Activated CD4-positive, alpha-beta memory T cell treated with anti-CD3 and anti-CD28 coated beads, Interleukin-2, amount 10 ng/mL, durations not matched to agents 7 days and 5 days (primary cell): ENCODE data around the gene SURF6. TPM values are rescaled to one million over a fixed set of nuclear protein-coding genes. Genes with fewer than 3 reads are reported as not detected.
"Not testable (repeated sequence)": the region's sequence is repeated elsewhere in the genome, so short reads cannot be mapped to it uniquely, and the experiment has no call there.

Source experiments
- CTCF ChIA-PET: fragments of 350-600 bp; sonication (Branson Sonifier 250); formaldehyde crosslinking; loops from one replicate; lab custom pipeline; 2021; ENCODE audit warnings: antibody characterized with exemption, inconsistent platforms; lab: Charles Lee
- POLR2A ChIA-PET: fragments of 350-600 bp; sonication (Branson Sonifier 250); formaldehyde crosslinking; loops from one replicate; lab custom pipeline; 2021; ENCODE audit warnings: antibody characterized with exemption; lab: Charles Lee
- DNase-seq: peaks from one replicate; pipeline ENCODE4 v3.0.0-alpha.2; 2020
- H3K27ac Mint-ChIP-seq: one replicate; pipeline ENCODE4 v1.8.0; 2021; ENCODE audit warnings: mild to moderate bottlenecking, mixed read lengths
- H3K27me3 Mint-ChIP-seq: one replicate; pipeline ENCODE4 v1.8.0; 2021; ENCODE audit warnings: mixed read lengths
- H3K36me3 Mint-ChIP-seq: one replicate; pipeline ENCODE4 v1.8.0; 2021; ENCODE audit warnings: low read depth, mixed read lengths
- H3K4me1 Mint-ChIP-seq: one replicate; pipeline ENCODE4 v1.8.0; 2021; ENCODE audit warnings: mixed read lengths
- H3K4me3 Mint-ChIP-seq: one replicate; pipeline ENCODE4 v1.8.0; 2021; ENCODE audit warnings: mild to moderate bottlenecking, mixed read lengths
- H3K9me3 Mint-ChIP-seq: one replicate; pipeline ENCODE4 v1.8.0; 2021; ENCODE audit warnings: mixed read lengths
- total RNA-seq, 2 experiments: library from RNA; stranded (reverse); gene quantifications; one replicate each; pipeline ENCODE4 v1.2.3, GENCODE V29; 2021

Gene SURF6
- total RNA-seq, 2 experiments from 2014 or later = 9.3 to 10.9 TPM

DNA sequence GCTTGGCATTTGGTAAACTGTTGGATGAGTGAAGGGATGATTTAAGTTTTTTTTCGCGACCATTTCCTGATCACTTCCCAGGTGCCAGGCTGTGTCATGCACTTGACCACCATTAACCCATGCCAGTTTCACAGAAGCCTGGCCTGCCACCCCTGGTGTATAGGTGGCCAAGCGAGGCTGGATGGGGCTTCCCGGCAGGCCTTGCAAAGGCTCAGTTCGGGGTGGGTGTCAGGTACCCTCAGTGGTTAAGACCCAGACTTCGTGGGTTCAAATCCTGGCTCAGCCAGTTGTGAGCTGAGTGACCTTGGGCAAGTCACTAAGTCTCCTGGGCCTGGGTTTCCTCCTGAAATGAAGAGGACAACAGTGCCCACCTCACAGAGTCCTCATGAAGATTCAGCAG is 9.6 kb upstream of the SURF6 start:
- H3K36me3 Mint-ChIP-seq = peaks cover 53% of the 10 kb centered on the region
- no peak overlapping the region for H3K4me3 Mint-ChIP-seq
- ChIA-PET CTCF (no interaction called here), POLR2A (interaction anchor here (14.2 kb wide), 1 partner anchor 29 kb away, joined by 397 read pairs; the partner anchor contains the start of genes STKLD1 and SURF4)
- H3K4me1 Mint-ChIP-seq = peaks cover 51% of the 10 kb centered on the region
- H3K9me3 Mint-ChIP-seq = no peaks in the 10 kb centered on the region
- no peak for DNase-seq
- no peaks in the 10 kb centered on the region for H3K27me3 Mint-ChIP-seq
- H3K27ac Mint-ChIP-seq = no peak overlapping the region

DNA sequence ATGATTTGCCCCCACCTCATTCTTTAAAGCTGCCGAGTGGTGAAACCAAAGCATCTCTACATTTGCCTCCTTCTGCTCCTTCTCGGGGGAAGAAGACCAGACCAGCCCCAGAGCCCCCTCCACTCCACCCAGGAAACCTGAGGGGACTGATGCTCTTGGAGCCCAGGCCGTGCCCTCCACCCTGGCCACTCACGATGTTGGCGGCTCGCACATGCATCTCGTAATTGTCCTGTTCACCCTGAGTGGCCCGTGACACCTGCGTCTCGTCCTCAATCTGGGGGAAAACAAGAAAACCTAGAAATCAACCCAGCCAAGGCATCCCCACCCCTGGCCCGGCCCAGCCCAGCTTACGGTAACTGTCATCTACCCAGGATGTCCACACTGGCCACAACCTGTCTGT is 9.0 kb upstream of the SURF6 start:
- Mint-ChIP-seq H3K4me1 (peaks cover 51% of the 10 kb centered on the region), H3K36me3 (peaks cover 53% of the 10 kb centered on the region), H3K4me3 (no peak overlapping the region), H3K9me3 (no peaks in the 10 kb centered on the region), H3K27me3 (no peaks in the 10 kb centered on the region), H3K27ac (no peak overlapping the region)
- no peak for DNase-seq
- CTCF ChIA-PET = no interaction called here
- POLR2A ChIA-PET = interaction anchor here (14.2 kb wide), 1 partner anchor 30 kb away, joined by 397 read pairs; the partner anchor contains the start of genes STKLD1 and SURF4

DNA sequence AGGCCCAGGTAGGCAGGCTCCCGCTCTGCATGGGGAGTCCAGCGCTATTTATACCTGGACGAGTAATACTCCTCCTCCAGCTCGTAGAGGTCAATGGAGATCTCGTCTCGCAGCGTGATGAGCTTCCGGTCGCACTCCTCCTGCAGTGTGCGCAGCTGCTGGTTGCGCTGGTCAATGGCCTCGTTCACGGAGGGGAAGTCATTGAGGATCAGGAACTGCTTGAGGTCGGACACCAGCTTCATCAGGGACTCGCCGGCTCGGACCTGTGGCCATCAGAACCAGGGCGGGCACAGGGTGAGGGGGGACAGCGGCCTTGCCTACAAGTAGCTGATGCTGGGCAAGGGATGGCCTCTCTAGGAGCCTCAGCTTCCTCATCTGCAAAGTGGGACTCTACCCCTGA is 8.1 kb upstream of the SURF6 start:
- Mint-ChIP-seq H3K36me3 (peaks cover 53% of the 10 kb centered on the region), H3K27ac (no peak overlapping the region), H3K27me3 (no peaks in the 10 kb centered on the region), H3K9me3 (no peaks in the 10 kb centered on the region), H3K4me3 (no peak overlapping the region), H3K4me1 (peaks cover 49% of the 10 kb centered on the region)
- ChIA-PET POLR2A (interaction anchor here (1.4 to 14.2 kb wide), 2 partner anchors 12 to 31 kb away, joined by 4 to 397 read pairs; partner anchors contain the start of genes STKLD1, SURF1, SURF2 and SURF4), CTCF (no interaction called here)
- DNase-seq = no peak

DNA sequence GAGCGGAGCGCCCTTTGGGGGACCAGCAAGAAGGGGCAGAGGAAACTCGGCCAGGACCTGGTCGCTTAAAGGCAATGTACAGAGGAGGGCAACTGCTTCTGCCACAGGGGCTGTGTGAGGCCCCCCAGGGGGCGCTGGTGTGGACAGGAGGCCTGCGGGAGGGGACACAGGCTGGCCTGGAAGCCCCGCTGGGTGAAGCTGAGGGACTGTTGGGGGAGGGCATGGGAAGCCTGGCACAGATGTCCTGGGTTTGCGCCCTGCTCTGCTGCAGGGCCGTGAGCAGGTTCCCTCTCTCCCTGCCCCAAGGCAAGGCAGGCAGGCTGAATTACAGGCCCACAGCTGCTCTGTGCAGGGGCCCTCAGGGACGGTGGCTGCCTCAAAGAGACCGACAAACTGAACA is 6.6 kb upstream of the SURF6 start:
- ChIA-PET CTCF (interaction anchor here (1.2 kb wide), 1 partner anchor 9 kb away, joined by 7 read pairs; no protein-coding TSS in a partner anchor), POLR2A (interaction anchor here (1.0 to 14.2 kb wide), 2 partner anchors 8 to 32 kb away, joined by 3 to 397 read pairs; partner anchors contain the start of genes STKLD1 and SURF4)
- Mint-ChIP-seq H3K27ac (no peak overlapping the region), H3K36me3 (peaks cover 45% of the 10 kb centered on the region), H3K9me3 (no peaks in the 10 kb centered on the region), H3K27me3 (no peaks in the 10 kb centered on the region), H3K4me1 (peaks cover 43% of the 10 kb centered on the region), H3K4me3 (no peak overlapping the region)
- no peak for DNase-seq

DNA sequence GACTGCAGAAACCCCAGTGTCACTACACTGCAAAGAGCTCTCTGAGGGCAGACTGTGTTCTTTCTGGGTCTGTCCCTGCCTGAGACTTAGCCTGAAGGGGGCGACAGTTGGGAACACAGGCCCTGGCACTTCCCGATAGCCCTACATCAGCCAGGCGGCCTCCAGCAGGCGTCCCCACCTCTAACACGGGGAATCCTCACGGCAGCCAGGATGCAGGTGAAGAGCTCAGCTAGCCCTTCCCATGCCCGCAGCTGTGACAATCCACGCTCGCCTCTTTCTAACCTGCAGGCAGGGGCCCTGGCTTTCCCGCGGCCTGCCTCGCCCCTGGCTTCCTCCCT is 6.0 kb upstream of the SURF6 start:
- ChIA-PET CTCF (interaction anchor here (0.6 to 1.5 kb wide), 3 partner anchors 9 to 29 kb away, joined by 3 to 7 read pairs (median 3); partner anchors contain the start of genes SURF1 and SURF2), POLR2A (interaction anchor here (0.9 to 14.2 kb wide), 2 partner anchors 13 to 33 kb away, joined by 3 to 397 read pairs; partner anchors contain the start of genes STKLD1 and SURF4)
- Mint-ChIP-seq H3K36me3 (peaks cover 45% of the 10 kb centered on the region), H3K9me3 (no peaks in the 10 kb centered on the region), H3K4me1 (peaks cover 41% of the 10 kb centered on the region), H3K27ac (no peak overlapping the region), H3K27me3 (no peaks in the 10 kb centered on the region), H3K4me3 (no peak overlapping the region)
- no peak for DNase-seq

DNA sequence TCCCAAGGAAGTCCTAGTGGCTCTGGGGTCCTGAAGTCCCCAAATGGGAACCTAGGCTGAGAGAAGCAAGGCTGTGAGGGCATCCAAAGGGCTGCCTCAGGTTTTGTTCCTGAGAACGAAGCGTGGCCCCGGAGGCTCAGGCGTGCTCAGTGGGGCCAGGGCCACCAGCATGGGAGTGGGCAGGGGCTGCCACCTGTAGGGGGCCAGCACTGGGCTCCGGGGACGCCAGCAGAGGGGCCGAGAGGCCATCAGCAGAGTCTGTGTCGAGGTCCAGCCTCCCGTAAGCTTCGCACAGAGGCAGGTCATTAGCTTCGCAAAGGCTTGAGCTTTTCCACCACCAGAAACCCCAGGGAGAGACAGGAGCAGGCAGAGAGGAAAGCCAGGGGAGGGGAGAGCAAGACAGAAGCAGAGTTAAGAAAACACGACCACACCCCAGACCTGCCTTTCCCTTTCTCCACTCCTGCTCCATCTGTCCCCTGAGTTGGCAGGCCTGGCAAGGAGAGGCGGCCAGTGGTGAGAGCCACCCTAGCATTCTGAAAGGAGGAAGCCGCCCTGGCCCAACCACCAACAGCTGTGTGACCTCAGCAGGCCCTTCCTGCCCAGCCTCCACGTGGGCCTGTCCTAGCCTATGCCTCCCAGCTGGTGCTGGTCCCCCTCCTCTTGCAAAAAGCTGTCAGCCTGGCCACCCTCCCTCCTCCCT is 5.5 kb upstream of the SURF6 start:
- no peaks in the 10 kb centered on the region for H3K9me3 Mint-ChIP-seq
- ChIA-PET CTCF (interaction anchor here (0.6 to 1.5 kb wide), 3 partner anchors 10 to 29 kb away, joined by 3 to 7 read pairs (median 3); partner anchors contain the start of genes SURF1 and SURF2), POLR2A (interaction anchor here (0.9 to 14.2 kb wide), 4 partner anchors 10 to 33 kb away, joined by 3 to 397 read pairs (median 9); partner anchors contain the start of genes STKLD1 and SURF4)
- no peak overlapping the region for H3K4me3 Mint-ChIP-seq
- no peaks in the 10 kb centered on the region for H3K27me3 Mint-ChIP-seq
- H3K27ac Mint-ChIP-seq = no peak overlapping the region
- DNase-seq = no peak
- peaks cover 45% of the 10 kb centered on the region for H3K36me3 Mint-ChIP-seq
- H3K4me1 Mint-ChIP-seq = peaks cover 40% of the 10 kb centered on the region

DNA sequence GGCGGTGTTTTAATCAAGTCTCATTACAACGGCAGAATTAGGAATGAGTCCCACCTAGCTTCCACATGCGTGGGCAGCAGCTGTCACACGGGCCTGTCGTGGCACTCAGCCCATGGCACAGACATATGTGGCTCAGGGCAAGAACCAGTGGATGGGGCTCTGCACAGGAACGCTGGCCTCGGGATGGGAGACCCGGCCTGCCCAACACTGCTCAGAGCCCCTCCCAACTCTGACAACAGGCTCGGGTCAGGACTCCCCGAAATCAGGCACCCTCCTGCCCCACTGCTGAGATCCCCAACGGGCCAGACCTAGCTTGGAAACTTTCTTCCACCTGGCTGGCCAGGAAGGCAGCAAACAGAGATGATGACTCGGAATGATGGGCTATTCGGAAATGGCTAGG is 4.9 kb upstream of the SURF6 start:
- Mint-ChIP-seq H3K27me3 (no peaks in the 10 kb centered on the region), H3K4me3 (no peak overlapping the region), H3K27ac (peak overlapping the region; percentile 56), H3K4me1 (peaks cover 40% of the 10 kb centered on the region), H3K36me3 (peaks cover 47% of the 10 kb centered on the region), H3K9me3 (no peaks in the 10 kb centered on the region)
- POLR2A ChIA-PET = interaction anchor here (1.6 to 14.2 kb wide), 5 partner anchors 8 to 34 kb away, joined by 4 to 397 read pairs (median 16); partner anchors contain the start of genes MED22, RPL7A, STKLD1 and SURF1
- no peak for DNase-seq
- CTCF ChIA-PET = interaction anchor here (1.5 to 1.6 kb wide), 2 partner anchors 13 to 30 kb away, joined by 3 read pairs; no protein-coding TSS in a partner anchor

DNA sequence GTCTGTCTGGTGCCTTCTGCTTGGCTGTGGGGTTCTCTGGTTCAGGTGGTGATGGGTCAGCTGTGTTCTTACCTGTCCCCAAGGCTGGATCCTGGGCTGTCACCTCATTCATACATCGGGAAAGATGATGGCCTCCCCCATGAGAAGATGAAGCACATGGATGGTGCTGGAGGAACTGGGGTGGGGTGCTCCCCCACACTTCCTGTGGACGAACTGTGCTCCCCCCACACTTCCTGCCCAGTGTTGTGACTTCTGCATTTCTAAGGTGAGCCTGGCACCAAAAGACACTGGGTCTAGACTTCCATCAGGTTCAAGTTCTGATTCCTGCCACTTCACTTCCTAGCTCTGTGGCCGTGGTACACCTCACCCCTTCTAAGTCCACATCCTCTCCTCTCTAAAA is 4.3 kb upstream of the SURF6 start:
- Mint-ChIP-seq H3K4me3 (no peak overlapping the region), H3K9me3 (no peaks in the 10 kb centered on the region), H3K27ac (peak overlapping the region; percentile 56), H3K4me1 (peaks cover 41% of the 10 kb centered on the region), H3K36me3 (peaks cover 51% of the 10 kb centered on the region), H3K27me3 (no peaks in the 10 kb centered on the region)
- POLR2A ChIA-PET = interaction anchor here (1.6 to 14.2 kb wide), 5 partner anchors 8 to 35 kb away, joined by 4 to 397 read pairs (median 16); partner anchors contain the start of genes MED22, RPL7A, STKLD1 and SURF1
- CTCF ChIA-PET = interaction anchor here (1.3 to 1.6 kb wide), 2 partner anchors 10 to 14 kb away, joined by 3 to 4 read pairs; no protein-coding TSS in a partner anchor
- DNase-seq = no peak

DNA sequence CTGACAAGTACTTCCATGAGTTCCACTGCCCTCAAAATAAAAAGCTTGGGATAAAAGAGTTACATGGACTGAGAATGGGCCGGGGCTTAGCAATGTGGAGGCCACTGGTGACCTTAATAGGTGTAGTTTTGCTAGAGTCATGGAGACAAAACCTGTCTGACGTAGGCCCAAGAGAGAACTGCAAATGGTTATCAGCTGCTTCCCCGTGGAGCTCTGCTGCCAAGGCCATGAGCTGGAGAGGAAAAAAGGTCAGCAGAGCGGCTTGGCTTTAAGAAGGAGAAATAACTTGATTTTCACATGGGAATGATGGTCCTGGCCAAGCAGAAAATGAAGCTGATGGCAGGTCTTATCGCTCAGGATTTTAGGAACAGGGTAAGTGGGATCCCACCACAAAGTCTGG is 3.7 kb upstream of the SURF6 start:
- H3K4me3 Mint-ChIP-seq = no peak overlapping the region
- no peaks in the 10 kb centered on the region for H3K9me3 Mint-ChIP-seq
- H3K27me3 Mint-ChIP-seq = no peaks in the 10 kb centered on the region
- DNase-seq = no peak
- no peak overlapping the region for H3K27ac Mint-ChIP-seq
- ChIA-PET POLR2A (interaction anchor here (2.0 to 14.2 kb wide), 4 partner anchors 9 to 35 kb away, joined by 14 to 397 read pairs (median 17); partner anchors contain the start of genes MED22, RPL7A, STKLD1 and SURF1), CTCF (interaction anchor here (0.8 to 1.6 kb wide), 3 partner anchors 9 to 15 kb away, joined by 3 to 4 read pairs (median 3); no protein-coding TSS in a partner anchor)
- H3K4me1 Mint-ChIP-seq = peaks cover 46% of the 10 kb centered on the region
- H3K36me3 Mint-ChIP-seq = peaks cover 52% of the 10 kb centered on the region

DNA sequence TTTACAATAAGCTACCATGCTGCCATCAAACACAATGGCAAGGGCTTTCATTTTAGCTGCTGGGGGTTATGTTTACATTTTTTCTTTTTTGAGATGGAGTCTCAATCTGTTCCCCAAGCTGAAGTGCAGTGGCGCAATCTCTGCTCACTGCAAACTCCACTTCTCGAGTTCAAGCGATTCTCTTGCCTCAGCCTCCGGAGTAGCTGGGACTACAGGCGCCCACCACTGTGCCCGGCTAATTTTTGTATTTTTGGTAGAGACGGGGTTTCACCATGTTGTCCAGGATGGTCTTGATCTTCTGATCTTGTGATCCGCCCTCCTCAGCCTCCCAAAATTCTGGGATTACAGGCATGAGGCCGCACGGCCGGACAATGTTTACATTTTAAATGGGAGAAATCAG is 1.1 kb downstream of the SURF6 start:
- DNase-seq, H3K27me3 Mint-ChIP-seq, H3K9me3 Mint-ChIP-seq: not testable (repeated sequence)
- ChIA-PET POLR2A (interaction anchor here (1.0 to 4.0 kb wide), 5 partner anchors 14 to 40 kb away, joined by 3 to 31 read pairs (median 4); partner anchors contain the start of genes MED22, RPL7A and SURF1), CTCF (interaction anchor here (0.8 to 1.6 kb wide), 5 partner anchors 9 to 149 kb away, joined by 3 to 7 read pairs (median 5); partner anchors contain the start of genes MED22 and RPL7A)
- H3K4me1 Mint-ChIP-seq = peaks cover 39% of the 10 kb centered on the region
- H3K27ac Mint-ChIP-seq = peak overlapping the region; percentile 31
- H3K36me3 Mint-ChIP-seq = peaks cover 62% of the 10 kb centered on the region
- H3K4me3 Mint-ChIP-seq = peak overlapping the region; percentile 86

DNA sequence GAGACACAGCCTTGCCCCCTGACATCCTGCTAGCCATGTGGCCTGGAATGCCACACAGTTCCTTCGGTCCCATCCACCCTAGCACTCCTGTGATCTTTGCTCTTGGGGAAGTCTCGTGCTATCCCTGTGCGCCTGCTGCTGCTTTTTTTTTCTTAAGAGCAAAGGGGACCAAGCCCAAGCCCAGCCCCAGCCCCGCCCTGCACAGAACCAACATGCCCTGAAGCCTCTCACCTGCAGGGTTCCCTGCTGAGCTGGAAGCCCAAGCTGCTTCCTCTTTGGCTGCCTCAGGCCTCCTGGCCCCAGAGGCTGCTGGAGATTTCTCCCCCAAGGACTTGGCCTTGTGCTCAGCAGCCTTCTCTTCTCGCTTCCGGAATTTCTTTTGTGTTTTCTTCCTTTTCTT is 1.8 kb downstream of the SURF6 start:
- Mint-ChIP-seq H3K27me3 (no peaks in the 10 kb centered on the region), H3K4me1 (peaks cover 33% of the 10 kb centered on the region), H3K9me3 (no peaks in the 10 kb centered on the region), H3K27ac (no peak overlapping the region), H3K36me3 (peaks cover 58% of the 10 kb centered on the region), H3K4me3 (no peak overlapping the region)
- POLR2A ChIA-PET = interaction anchor here (1.3 to 4.0 kb wide), 3 partner anchors 14 to 37 kb away, joined by 3 to 31 read pairs (median 4); partner anchors contain the start of genes MED22 and RPL7A
- CTCF ChIA-PET = interaction anchor here (1.6 kb wide), 2 partner anchors 14 to 37 kb away, joined by 5 to 7 read pairs; partner anchors contain the start of genes MED22 and RPL7A
- no peak for DNase-seq

DNA sequence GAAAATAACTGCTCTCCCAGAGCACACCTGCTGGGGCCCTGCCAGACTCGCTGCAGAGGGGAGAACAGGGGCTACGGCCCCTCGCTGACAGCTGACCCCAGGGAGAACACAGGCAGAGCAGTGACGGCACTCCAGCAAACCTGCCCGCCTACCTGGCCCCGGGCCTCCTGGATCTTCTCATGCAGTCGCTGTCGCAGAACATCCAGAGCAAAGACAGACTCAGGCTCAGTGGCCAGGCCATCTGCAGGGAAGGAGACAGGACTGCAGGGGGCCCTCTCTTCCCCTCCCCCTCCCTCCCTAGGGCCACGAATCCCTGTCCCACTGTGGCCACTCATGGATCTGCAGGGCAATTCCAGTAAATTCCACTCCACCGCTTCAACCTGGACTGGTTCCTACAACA is 2.4 kb downstream of the SURF6 start:
- H3K27ac Mint-ChIP-seq = no peak overlapping the region
- no peaks in the 10 kb centered on the region for H3K27me3 Mint-ChIP-seq
- H3K4me3 Mint-ChIP-seq = no peak overlapping the region
- H3K9me3 Mint-ChIP-seq = no peaks in the 10 kb centered on the region
- no peak for DNase-seq
- ChIA-PET CTCF (interaction anchor here (1.6 kb wide), 1 partner anchor 37 kb away, joined by 5 read pairs; no protein-coding TSS in a partner anchor), POLR2A (interaction anchor here (1.3 to 4.0 kb wide), 2 partner anchors 15 to 37 kb away, joined by 3 to 31 read pairs; partner anchors contain the start of genes MED22 and RPL7A)
- peaks cover 31% of the 10 kb centered on the region for H3K4me1 Mint-ChIP-seq
- peaks cover 53% of the 10 kb centered on the region for H3K36me3 Mint-ChIP-seq
